Cardiac muscle cell (in vitro differentiated cells and primary cell): ENCODE results near the gene SKIC2. TPM values are rescaled to one million over a fixed set of nuclear protein-coding genes. Genes with fewer than 3 reads are reported as not detected.
A peak's percentile ranks its signal among the peaks of the same experiment; 100 is the strongest.
"Not testable (repeated sequence)": the region's sequence is repeated elsewhere in the genome, so short reads cannot be mapped to it uniquely, and the experiment has no call there.

Source experiments
- DNase-seq, 2 donors: peaks; one replicate each; pipeline versions ENCODE4 v3.0.0 to v3.0.0-alpha.2; 2010 to 2017; ENCODE audit warnings: low read depth in 1 of 2, low spot score in 1 of 2
- H3K27ac ChIP-seq: fragments of 200-600 bp; sonication (generic); 2 replicates; pipeline ENCODE4 v1.5.1; 2016
- H3K27me3 ChIP-seq: fragments of 200-600 bp; sonication (generic); 2 replicates; pipeline ENCODE4 v1.6.0; 2016; ENCODE audit warnings: control low read depth
- H3K36me3 ChIP-seq: fragments of 200-600 bp; sonication (generic); 2 replicates; pipeline ENCODE4 v1.5.1; 2016; ENCODE audit warnings: control low read depth
- H3K4me1 ChIP-seq: fragments of 200-600 bp; sonication (generic); 2 replicates; pipeline ENCODE4 v1.8.1; 2017; ENCODE audit warnings: low read depth, mild to moderate bottlenecking, mixed run types
- H3K4me3 ChIP-seq: fragments of 200-600 bp; sonication (generic); 2 replicates; pipeline ENCODE4 v1.5.1; 2016; ENCODE audit warnings: mild to moderate bottlenecking
- H3K9me3 ChIP-seq: fragments of 200-600 bp; sonication (generic); 2 replicates; pipeline ENCODE4 v1.5.1; 2017; ENCODE audit warnings: low read depth, mild to moderate bottlenecking, control low read depth
- polyA plus RNA-seq: library from polyadenylated mRNA; unstranded; fragments of >200 nt; fragmentation: Nextera tagmentation; extraction: Ambion mirVana; gene quantifications from 2 replicates; pipeline ENCODE4 v1.2.1, GENCODE V29; 2016
- total RNA-seq: library from RNA; depleted of rRNA; stranded (reverse); fragments of >200 nt; gene quantifications from 2 replicates; pipeline ENCODE4 v1.2.3, GENCODE V29; 2016

Gene SKIC2
- total and polyA plus RNA-seq, 2 experiments from 2014 or later, result 53.1 to 62.6 TPM

GRCh38 chr6:32003301-32003700 is 44.3 kb downstream of the SKIC2 start:
- H3K27ac ChIP-seq, H3K9me3 ChIP-seq, H3K27me3 ChIP-seq, DNase-seq, H3K4me3 ChIP-seq, H3K4me1 ChIP-seq, H3K36me3 ChIP-seq: not testable (repeated sequence)

- not testable (repeated sequence) for H3K9me3 ChIP-seq, DNase-seq, H3K4me1 ChIP-seq, H3K4me3 ChIP-seq, H3K27me3 ChIP-seq, H3K27ac ChIP-seq, H3K36me3 ChIP-seq
Observed at GRCh38 chr6:32004393-32004792, 45.4 kb downstream of the SKIC2 start.

DNA sequence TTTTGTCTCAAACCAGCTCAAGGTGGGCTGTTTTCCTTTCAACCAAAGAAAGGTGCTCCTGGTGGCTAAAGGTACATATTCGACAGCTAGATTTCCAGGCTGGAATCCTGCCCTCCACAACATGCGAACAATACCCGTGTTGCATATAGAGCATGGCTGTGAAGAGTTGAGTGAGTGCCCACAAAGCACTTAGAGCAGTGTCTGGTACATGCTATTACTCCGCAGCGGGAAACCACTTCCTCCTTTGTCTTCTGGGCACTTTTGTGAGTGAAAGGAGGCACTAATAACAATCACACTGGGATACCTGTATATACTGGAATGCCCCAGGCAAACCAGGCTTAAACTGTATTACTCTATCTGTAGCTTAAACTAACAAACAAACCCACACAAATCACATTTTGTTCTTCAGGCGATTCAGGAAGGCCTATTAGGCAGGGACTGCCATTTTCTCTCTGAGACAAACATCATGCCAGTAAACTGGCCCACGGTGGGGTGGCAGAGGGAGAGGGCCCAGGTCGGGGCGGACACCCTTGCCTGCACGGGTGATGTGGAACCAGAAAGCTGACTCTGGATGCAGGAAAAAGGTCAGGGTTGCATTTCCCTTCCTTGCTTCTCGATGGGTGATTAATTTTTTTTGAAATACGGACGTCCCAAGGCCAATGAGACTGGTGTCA is 46.0 kb downstream of the SKIC2 start:
- not testable (repeated sequence) for H3K4me3 ChIP-seq, DNase-seq, H3K9me3 ChIP-seq, H3K27me3 ChIP-seq, H3K36me3 ChIP-seq, H3K4me1 ChIP-seq, H3K27ac ChIP-seq

DNA sequence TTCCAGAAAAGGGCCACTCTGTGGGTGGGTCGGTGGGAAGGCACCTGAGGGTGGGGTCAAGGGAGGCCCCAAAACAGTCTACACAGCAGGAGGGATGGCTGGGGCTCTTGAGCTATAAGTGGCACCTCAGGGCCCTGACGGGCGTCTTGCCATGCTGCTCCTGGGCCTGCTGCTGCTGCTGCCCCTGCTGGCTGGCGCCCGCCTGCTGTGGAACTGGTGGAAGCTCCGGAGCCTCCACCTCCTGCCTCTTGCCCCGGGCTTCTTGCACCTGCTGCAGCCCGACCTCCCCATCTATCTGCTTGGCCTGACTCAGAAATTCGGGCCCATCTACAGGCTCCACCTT is 46.5 kb downstream of the SKIC2 start:
- not testable (repeated sequence) for H3K4me1 ChIP-seq, H3K36me3 ChIP-seq, H3K27ac ChIP-seq, H3K27me3 ChIP-seq, H3K9me3 ChIP-seq, H3K4me3 ChIP-seq, DNase-seq

DNA sequence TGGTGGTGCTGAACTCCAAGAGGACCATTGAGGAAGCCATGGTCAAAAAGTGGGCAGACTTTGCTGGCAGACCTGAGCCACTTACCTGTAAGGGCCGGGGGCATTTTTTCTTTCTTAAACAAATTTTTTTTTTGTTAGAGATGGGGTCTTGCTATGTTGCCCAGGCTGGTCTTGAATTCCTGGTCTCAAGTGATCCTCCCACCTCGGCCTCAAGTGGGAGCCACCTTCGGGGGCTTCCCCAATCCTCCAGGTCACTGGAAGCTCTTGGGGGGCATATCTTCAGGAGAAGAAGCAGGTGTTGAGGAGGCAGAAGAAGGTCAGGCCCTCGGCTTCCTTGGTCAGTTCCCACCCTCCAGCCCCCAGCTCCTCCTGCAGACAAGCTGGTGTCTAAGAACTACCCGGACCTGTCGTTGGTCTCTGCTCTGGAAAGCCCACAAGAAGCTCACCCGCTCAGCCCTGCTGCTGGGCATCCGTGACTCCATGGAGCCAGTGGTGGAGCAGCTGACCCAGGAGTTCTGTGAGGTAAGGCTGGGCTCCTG is 47.1 kb downstream of the SKIC2 start:
- not testable (repeated sequence) for DNase-seq, H3K4me3 ChIP-seq, H3K4me1 ChIP-seq, H3K9me3 ChIP-seq, H3K27ac ChIP-seq, H3K27me3 ChIP-seq, H3K36me3 ChIP-seq

GRCh38 chr6:32007086-32007485 is 48.1 kb downstream of the SKIC2 start:
- DNase-seq, H3K4me3 ChIP-seq, H3K27ac ChIP-seq: not testable (repeated sequence)

DNA sequence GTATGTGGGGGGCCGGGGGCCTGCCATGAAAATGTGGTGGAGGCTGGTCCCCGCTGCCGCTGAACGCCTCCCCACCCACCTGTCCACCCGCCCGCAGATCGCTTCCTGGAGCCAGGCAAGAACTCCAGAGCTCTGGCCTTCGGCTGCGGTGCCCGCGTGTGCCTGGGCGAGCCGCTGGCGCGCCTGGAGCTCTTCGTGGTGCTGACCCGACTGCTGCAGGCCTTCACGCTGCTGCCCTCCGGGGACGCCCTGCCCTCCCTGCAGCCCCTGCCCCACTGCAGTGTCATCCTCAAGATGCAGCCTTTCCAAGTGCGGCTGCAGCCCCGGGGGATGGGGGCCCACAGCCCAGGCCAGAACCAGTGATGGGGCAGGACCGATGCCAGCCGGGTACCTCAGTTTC is 49.1 kb downstream of the SKIC2 start:
- H3K27me3 ChIP-seq, H3K27ac ChIP-seq, H3K36me3 ChIP-seq, DNase-seq, H3K4me3 ChIP-seq, H3K4me1 ChIP-seq, H3K9me3 ChIP-seq: not testable (repeated sequence)

More at GRCh38 chr6:32007086-32007485, 48.1 kb downstream of the SKIC2 start:
- not testable (repeated sequence) for H3K9me3 ChIP-seq, H3K27me3 ChIP-seq, H3K4me1 ChIP-seq, H3K36me3 ChIP-seq

DNA sequence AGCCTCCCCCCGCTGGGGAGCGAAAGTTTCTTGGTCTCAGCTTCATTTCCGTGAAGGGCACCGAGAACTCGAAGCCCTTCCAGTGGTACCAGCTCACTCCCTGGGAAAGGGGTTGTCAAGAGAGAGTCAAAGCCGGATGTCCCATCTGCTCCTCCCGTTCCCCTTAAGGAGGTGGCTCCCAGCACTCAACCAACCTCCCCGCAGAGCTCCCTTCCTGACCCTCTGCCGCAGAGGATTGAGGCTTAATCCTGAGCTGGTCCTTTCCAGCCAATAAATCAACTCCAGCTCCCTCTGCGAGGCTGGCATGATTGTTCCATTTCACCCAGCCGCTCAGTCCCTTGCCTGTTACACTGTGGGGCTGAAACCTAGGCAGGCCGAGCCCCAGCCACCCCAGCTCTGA is 49.6 kb downstream of the SKIC2 start:
- DNase-seq, result not testable (repeated sequence)

GRCh38 chr6:32009537-32009936 is 50.6 kb downstream of the SKIC2 start:
- not testable (repeated sequence) for H3K27me3 ChIP-seq, H3K27ac ChIP-seq, H3K36me3 ChIP-seq, DNase-seq, H3K9me3 ChIP-seq, H3K4me3 ChIP-seq, H3K4me1 ChIP-seq

More for the DNA sequence above, 49.6 kb downstream of the SKIC2 start:
- H3K4me1 ChIP-seq, H3K9me3 ChIP-seq, H3K27me3 ChIP-seq, H3K4me3 ChIP-seq, H3K36me3 ChIP-seq, H3K27ac ChIP-seq: not testable (repeated sequence)

- H3K4me3 ChIP-seq, H3K36me3 ChIP-seq, DNase-seq, H3K9me3 ChIP-seq, H3K27ac ChIP-seq, H3K4me1 ChIP-seq, H3K27me3 ChIP-seq: not testable (repeated sequence)
Observed at GRCh38 chr6:32010856-32011530, 52.0 kb downstream of the SKIC2 start.

- H3K4me1 ChIP-seq, H3K27ac ChIP-seq, H3K4me3 ChIP-seq, H3K9me3 ChIP-seq, H3K36me3 ChIP-seq, H3K27me3 ChIP-seq: not testable (repeated sequence)
- DNase-seq, result peak in 1 of 2 donors; percentile 3
Observed at GRCh38 chr6:32012941-32013617, 54.1 kb downstream of the SKIC2 start.

- not testable (repeated sequence) for DNase-seq, H3K36me3 ChIP-seq, H3K9me3 ChIP-seq, H3K27me3 ChIP-seq, H3K4me1 ChIP-seq, H3K4me3 ChIP-seq, H3K27ac ChIP-seq
Observed at GRCh38 chr6:32013738-32014137, 54.8 kb downstream of the SKIC2 start.

DNA sequence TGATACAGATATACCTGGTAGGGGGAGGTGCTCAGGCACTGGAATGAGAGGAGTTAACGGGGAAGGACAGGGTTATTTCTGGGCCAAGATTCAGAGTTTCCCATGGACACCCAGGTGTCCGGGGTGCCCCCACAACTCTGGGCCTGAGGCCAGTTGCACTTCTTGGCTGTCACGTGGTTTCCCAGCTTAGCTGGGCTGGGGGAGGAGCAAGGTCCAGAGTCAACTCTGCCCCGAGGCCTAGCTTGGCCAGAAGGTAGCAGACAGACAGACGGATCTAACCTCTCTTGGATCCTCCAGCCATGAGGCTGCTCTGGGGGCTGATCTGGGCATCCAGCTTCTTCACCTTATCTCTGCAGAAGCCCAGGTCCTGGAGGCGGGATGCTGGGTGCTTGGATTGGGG is 55.6 kb downstream of the SKIC2 start, which contains the start of gene C4B:
Gene C4B, plus strand, starts transcription at position 249 of the 400 bp plus-strand sequence. Its CDS starts 51 bp downstream, at position 300.
- DNase-seq, H3K27ac ChIP-seq, H3K36me3 ChIP-seq, H3K4me1 ChIP-seq, H3K27me3 ChIP-seq, H3K9me3 ChIP-seq, H3K4me3 ChIP-seq: not testable (repeated sequence)
